K562 (cell line): ENCODE results near the gene ARSJ. TPM values are rescaled to one million over a fixed set of nuclear protein-coding genes. Genes with fewer than 3 reads are reported as not detected.

Experiments
- ATAC-seq: fragments of 200-7000 bp; cut with Tn5 transposase; 3 replicates; pipeline ENCODE4 v1.9.1; 2020; ENCODE audit warnings: moderate library complexity
- BruUV-seq: library from RNA; stranded (reverse); fragments of 400-500 nt; replicated peaks from 2 replicates; lab custom pipeline; 2021; lab: Mats Ljungman, UMichigan
- CTCF ChIA-PET: fragments of 300-600 bp; formaldehyde crosslinking; extraction: SDS; loops from one replicate; lab custom pipeline; 2021; ENCODE audit warnings: low intra/inter-chr PET ratio; lab: Yijun Ruan, JAX
- POLR2A ChIA-PET: fragments of 300-600, 350-650 bp; sonication (Branson Sonifier 250); formaldehyde crosslinking; extraction: SDS; loops from one replicate; lab custom pipeline; 2021; ENCODE audit warnings: antibody characterized with exemption, inconsistent platforms; lab: Yijun Ruan, JAX
- DNase-seq, 4 experiments: peaks; one replicate each; pipeline versions ENCODE4 v3.0.0 to v3.0.0-alpha.2; 2011 to 2018; ENCODE audit warnings: low spot score in 3 of 4, mixed read lengths in 3 of 4; ENCODE audit errors: extremely low read depth in 1 of 4
- FAIRE-seq: peaks from 2 replicates; lab custom pipeline; 2011; peaks lifted over from hg19 to GRCh38; lab: Jason Lieb, UNC
- H2AFZ ChIP-seq: 2 replicates; pipeline ENCODE4 v1.6.0; 2011; ENCODE audit warnings: low read depth, low read length, control low read depth, inconsistent platforms
- H3K27ac ChIP-seq: fragments of 200-600 bp; 3 replicates; pipeline ENCODE4 v1.8.0; 2011; ENCODE audit warnings: low read depth, mild to moderate bottlenecking, control low read depth, inconsistent platforms, low read length, moderate library complexity, mixed read lengths; ENCODE audit errors: extremely low read depth
- H3K27me3 ChIP-seq, 2 experiments: fragments of 300-600 bp in 1 of 2; 2 replicates in 1 of 2; 3 replicates in 1 of 2; pipeline versions ENCODE4 v1.6.0 to v1.8.0; 2011; ENCODE audit warnings: inconsistent platforms in 2 of 2, low read length in 2 of 2, mild to moderate bottlenecking in 1 of 2, mixed read lengths in 1 of 2, moderate library complexity in 1 of 2; ENCODE audit not compliant: control insufficient read depth in 2 of 2, insufficient read depth in 2 of 2
- H3K36me3 ChIP-seq: fragments of 300-600 bp; 3 replicates; pipeline ENCODE4 v1.8.0; 2011; ENCODE audit warnings: mild to moderate bottlenecking, low read length, inconsistent platforms; ENCODE audit not compliant: control insufficient read depth, insufficient read depth
- H3K4me1 ChIP-seq, 2 experiments: fragments of 200-600 bp in 1 of 2; replicated peaks in 1 of 2; 2 replicates in 1 of 2; 3 replicates in 1 of 2; pipeline versions ENCODE4 v1.5.1 to v1.8.0; 2011; ENCODE audit warnings: inconsistent platforms in 2 of 2, low read length in 2 of 2, mild to moderate bottlenecking in 1 of 2, mixed read lengths in 1 of 2, moderate library complexity in 1 of 2; ENCODE audit not compliant: control insufficient read depth in 2 of 2, insufficient read depth in 2 of 2
- H3K4me2 ChIP-seq: 2 replicates; pipeline ENCODE4 v1.6.1; 2011; ENCODE audit warnings: low read length, control low read depth, inconsistent platforms, mixed read lengths; ENCODE audit not compliant: insufficient read depth
- H3K4me3 ChIP-seq: fragments of 200-600 bp; sonication (generic), shearing (Covaris generic); 2 replicates; pipeline ENCODE4 v1.5.1; 2016; ENCODE audit warnings: control low read depth, inconsistent platforms
- H3K79me2 ChIP-seq: fragments of 200-600 bp; 3 replicates; pipeline ENCODE4 v1.8.0; 2011; ENCODE audit warnings: low read length, inconsistent platforms; ENCODE audit not compliant: control insufficient read depth, insufficient read depth
- H3K9ac ChIP-seq, 2 experiments: 2 replicates each; pipeline versions ENCODE4 v1.6.0 to v1.6.1; 2011; ENCODE audit warnings: low read depth in 2 of 2, low read length in 2 of 2, control low read depth in 1 of 2, inconsistent platforms in 1 of 2, mild to moderate bottlenecking in 1 of 2, mixed read lengths in 1 of 2; ENCODE audit not compliant: insufficient read depth in 1 of 2
- H3K9me1 ChIP-seq: one replicate; pipeline ENCODE4 v1.6.0; 2011; ENCODE audit warnings: inconsistent platforms, mild to moderate bottlenecking, low read length, moderate library complexity; ENCODE audit not compliant: control insufficient read depth, insufficient read depth
- H3K9me3 ChIP-seq: replicated peaks from 2 replicates; pipeline ENCODE4 v1.5.1; 2011; ENCODE audit warnings: low read depth, low read length, inconsistent platforms; ENCODE audit not compliant: control insufficient read depth, insufficient read depth
- H4K20me1 ChIP-seq: replicated peaks from 2 replicates; pipeline ENCODE4 v1.6.1; 2011; ENCODE audit warnings: low read length, inconsistent platforms, mixed read lengths; ENCODE audit not compliant: control insufficient read depth, insufficient read depth
- DACH1 ChIP-seq: fragments of 450-650 bp; IDR thresholded peaks from 2 replicates; pipeline ENCODE4 v1.6.1; 2018; ENCODE audit not compliant: partially characterized antibody
- GTF2A2 ChIP-seq: IDR thresholded peaks from 2 replicates; pipeline ENCODE4 v1.6.1; 2016; ENCODE audit warnings: mild to moderate bottlenecking, missing genetic modification characterization, missing compliant biosample characterization
- GTF2E2 ChIP-seq: fragments of 200-800 bp; sonication (Bioruptor generic); IDR thresholded peaks from 2 replicates; pipeline ENCODE4 v1.6.1; 2016; ENCODE audit warnings: missing genetic modification characterization, missing compliant biosample characterization
- NFIC ChIP-seq: fragments of 450-650 bp; IDR thresholded peaks from 2 replicates; pipeline ENCODE4 v1.6.1; 2017; ENCODE audit warnings: mild to moderate bottlenecking, inconsistent platforms
- NKRF ChIP-seq: fragments of 450-650 bp; IDR thresholded peaks from 2 replicates; pipeline ENCODE4 v1.6.1; 2016; ENCODE audit warnings: borderline replicate concordance
- NR2F6 ChIP-seq: fragments of 450-650 bp; formaldehyde crosslinking; IDR thresholded peaks from 2 replicates; pipeline ENCODE4 v1.4.0; 2020; ENCODE audit warnings: mild to moderate bottlenecking
- RBFOX2 ChIP-seq: fragments of 200-400 bp; formaldehyde crosslinking; IDR thresholded peaks from 2 replicates; pipeline ENCODE4 v1.6.1; 2017; ENCODE audit warnings: low read depth, mild to moderate bottlenecking, low read length, moderate library complexity
- RUNX1 ChIP-seq: sonication (generic); IDR thresholded peaks from 2 replicates; pipeline ENCODE4 v1.6.1; 2016; ENCODE audit warnings: antibody characterized with exemption, low read depth
- SP1 ChIP-seq: sonication (generic); formaldehyde crosslinking; IDR thresholded peaks from 2 replicates; pipeline ENCODE4 v1.8.1; 2022; ENCODE audit warnings: mild to moderate bottlenecking, missing genetic modification reagents
- TAF15 ChIP-seq: fragments of 200-400 bp; formaldehyde crosslinking; IDR thresholded peaks from 2 replicates; pipeline ENCODE4 v1.6.1; 2017; ENCODE audit warnings: mild to moderate bottlenecking, low read depth, low read length, moderate library complexity
- TCF7L2 ChIP-seq: fragments of 150-350 bp; IDR thresholded peaks from 2 replicates; pipeline ENCODE4 v1.6.1; 2016; ENCODE audit warnings: low read depth, mild to moderate bottlenecking, low read length, moderate library complexity
- ZBTB17 ChIP-seq: fragments of 450-650 bp; formaldehyde crosslinking; IDR thresholded peaks from 2 replicates; pipeline ENCODE4 v1.4.0; 2020; ENCODE audit warnings: mild to moderate bottlenecking
- ZNF561 ChIP-seq: fragments of 450-650 bp; formaldehyde crosslinking; conservative IDR thresholded peaks from 2 replicates; pipeline ENCODE4 v1.4.0; 2020; ENCODE audit warnings: mild to moderate bottlenecking, moderate library complexity
- WGBS: fragments of 100-300 bp; shearing (Covaris generic); methylation state at CpG from one replicate; pipeline ENCODE4 v1.1.6; 2016; ENCODE audit warnings: low coverage, mixed read lengths; ENCODE audit not compliant: insufficient coverage; ENCODE audit errors: missing lambda C conversion rate; 5-methylcytosine and 5-hydroxymethylcytosine counted together
- in situ Hi-C: fragments of 300-500 bp; cut with MboI; formaldehyde crosslinking; loops from 4 replicates; pipeline ENCODE4 v1.15.0; 2018; ENCODE audit warnings: inconsistent platforms, mixed read lengths
- intact Hi-C: fragments of 100-400 bp; cut with micrococcal nuclease; formaldehyde crosslinking; loops from 2 replicates; pipeline ENCODE4 v1.14.2; 2022
- polyA plus RNA-seq, 8 experiments: library from polyadenylated mRNA; depleted of rRNA in 4 of 8; stranded (reverse) in 5 of 8; unstranded in 3 of 8; fragments of >200 nt; fragmentation: Nextera tagmentation in 2 of 8; fragmentation: Illumina TruSeq in 1 of 8; extraction: Ambion mirVana in 2 of 8; extraction: Trizol in 1 of 8; gene quantifications; 2 replicates each; pipeline versions ENCODE4 v1.2.1 to v1.2.3, GENCODE V29; 2011 to 2014; ENCODE audit warnings: inconsistent platforms in 1 of 8, missing spikeins in 1 of 8
- total RNA-seq, 7 experiments: library from RNA; depleted of rRNA in 6 of 7; stranded (reverse); fragments of >200 nt in 6 of 7; fragmentation: Illumina TruSeq in 2 of 7; extraction: Trizol in 2 of 7; gene quantifications; 2 replicates each; pipeline versions ENCODE4 v1.2.1 to v1.2.3, GENCODE V29; 2011 to 2021; ENCODE audit warnings: low replicate concordance in 1 of 7
- TF ChIP-seq, protein P1 (sequence below): fragments of 450-650 bp; formaldehyde crosslinking; IDR thresholded peaks from 2 replicates; pipeline ENCODE4 v1.4.0; 2022; ENCODE audit warnings: missing genetic modification characterization
- TF ChIP-seq, protein P2 (sequence below): fragments of 450-650 bp; IDR thresholded peaks from 2 replicates; pipeline ENCODE4 v1.7.1; 2018; ENCODE audit warnings: mild to moderate bottlenecking, low read depth; ENCODE audit not compliant: partially characterized antibody
- TF ChIP-seq, protein P3 (sequence below): fragments of 250-450 bp; sonication (Bioruptor Pico); IDR thresholded peaks from 2 replicates; pipeline ENCODE4 v1.5.0; 2022; ENCODE audit warnings: mild to moderate bottlenecking

ARSJ gene
- total and polyA plus RNA-seq, 9 of the 15 experiments (the other 6 are each of a cell fraction or from before 2014, with no cell fraction given): not detected

DNA sequence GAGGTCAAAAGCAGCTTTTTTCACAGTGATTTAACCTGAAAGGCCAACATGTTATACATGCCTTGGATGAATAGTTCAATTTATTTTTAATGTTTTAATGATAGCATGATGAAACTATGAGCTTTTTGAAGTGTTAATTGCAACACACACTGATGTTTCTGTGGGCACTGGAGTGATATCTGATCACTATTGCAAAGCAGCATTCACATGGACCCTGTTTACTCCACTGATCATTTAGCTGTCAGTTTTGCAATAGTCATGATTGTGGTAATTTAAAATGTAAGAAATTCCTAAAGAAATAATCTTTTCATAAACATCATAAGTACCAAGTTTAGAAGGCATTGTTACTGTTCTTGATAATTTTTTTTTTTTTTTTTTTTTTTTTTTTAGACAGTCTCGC lies 74.1 kb downstream of the ARSJ start:
- Histone ChIP-seq H3K9me3 (no peaks in the 10 kb centered on the region), H3K9me1 (no peaks in the 10 kb centered on the region), H3K9ac (no peak overlapping the region), H3K79me2 (no peaks in the 10 kb centered on the region), H3K27me3 (no peaks in the 10 kb centered on the region), H3K4me2 (no peak overlapping the region), H4K20me1 (no peaks in the 10 kb centered on the region), H3K4me3 (no peak overlapping the region), H3K36me3 (no peaks in the 10 kb centered on the region; the same call in 2 of the 3 replicates), H3K4me1 (no peaks in the 10 kb centered on the region), H2AFZ (no peak overlapping the region), H3K27ac (no peak overlapping the region)
- ATAC-seq: no peak
- ChIA-PET POLR2A (no interaction called here), CTCF (no interaction called here)
- intact Hi-C loops: no loop called here
- in situ Hi-C loops: no loop called here
- WGBS: 0% methylated on average over 1 of the region's 1 CpG
- no peak for FAIRE-seq
- BruUV-seq: no TSS peak
- no peak for DNase-seq
- TF ChIP-seq, protein P1, sequence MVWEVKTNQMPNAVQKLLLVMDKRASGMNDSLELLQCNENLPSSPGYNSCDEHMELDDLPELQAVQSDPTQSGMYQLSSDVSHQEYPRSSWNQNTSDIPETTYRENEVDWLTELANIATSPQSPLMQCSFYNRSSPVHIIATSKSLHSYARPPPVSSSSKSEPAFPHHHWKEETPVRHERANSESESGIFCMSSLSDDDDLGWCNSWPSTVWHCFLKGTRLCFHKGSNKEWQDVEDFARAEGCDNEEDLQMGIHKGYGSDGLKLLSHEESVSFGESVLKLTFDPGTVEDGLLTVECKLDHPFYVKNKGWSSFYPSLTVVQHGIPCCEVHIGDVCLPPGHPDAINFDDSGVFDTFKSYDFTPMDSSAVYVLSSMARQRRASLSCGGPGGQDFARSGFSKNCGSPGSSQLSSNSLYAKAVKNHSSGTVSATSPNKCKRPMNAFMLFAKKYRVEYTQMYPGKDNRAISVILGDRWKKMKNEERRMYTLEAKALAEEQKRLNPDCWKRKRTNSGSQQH (CRISPR knock-in tag): no peak
- TF ChIP-seq GTF2E2 (tag) (no peak), TAF15 (no peak), NR2F6 (no peak), ZBTB17 (CRISPR knock-in tag) (no peak), NFIC (no peak), DACH1 (no peak), RBFOX2 (no peak), ZNF561 (no peak), RUNX1 (no peak), NKRF (no peak), TCF7L2 (no peak), SP1 (CRISPR knock-in tag) (no peak), GTF2A2 (tag) (no peak)
- TF ChIP-seq, protein P2, sequence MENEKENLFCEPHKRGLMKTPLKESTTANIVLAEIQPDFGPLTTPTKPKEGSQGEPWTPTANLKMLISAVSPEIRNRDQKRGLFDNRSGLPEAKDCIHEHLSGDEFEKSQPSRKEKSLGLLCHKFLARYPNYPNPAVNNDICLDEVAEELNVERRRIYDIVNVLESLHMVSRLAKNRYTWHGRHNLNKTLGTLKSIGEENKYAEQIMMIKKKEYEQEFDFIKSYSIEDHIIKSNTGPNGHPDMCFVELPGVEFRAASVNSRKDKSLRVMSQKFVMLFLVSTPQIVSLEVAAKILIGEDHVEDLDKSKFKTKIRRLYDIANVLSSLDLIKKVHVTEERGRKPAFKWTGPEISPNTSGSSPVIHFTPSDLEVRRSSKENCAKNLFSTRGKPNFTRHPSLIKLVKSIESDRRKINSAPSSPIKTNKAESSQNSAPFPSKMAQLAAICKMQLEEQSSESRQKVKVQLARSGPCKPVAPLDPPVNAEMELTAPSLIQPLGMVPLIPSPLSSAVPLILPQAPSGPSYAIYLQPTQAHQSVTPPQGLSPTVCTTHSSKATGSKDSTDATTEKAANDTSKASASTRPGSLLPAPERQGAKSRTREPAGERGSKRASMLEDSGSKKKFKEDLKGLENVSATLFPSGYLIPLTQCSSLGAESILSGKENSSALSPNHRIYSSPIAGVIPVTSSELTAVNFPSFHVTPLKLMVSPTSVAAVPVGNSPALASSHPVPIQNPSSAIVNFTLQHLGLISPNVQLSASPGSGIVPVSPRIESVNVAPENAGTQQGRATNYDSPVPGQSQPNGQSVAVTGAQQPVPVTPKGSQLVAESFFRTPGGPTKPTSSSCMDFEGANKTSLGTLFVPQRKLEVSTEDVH: no peak
- TF ChIP-seq, protein P3, sequence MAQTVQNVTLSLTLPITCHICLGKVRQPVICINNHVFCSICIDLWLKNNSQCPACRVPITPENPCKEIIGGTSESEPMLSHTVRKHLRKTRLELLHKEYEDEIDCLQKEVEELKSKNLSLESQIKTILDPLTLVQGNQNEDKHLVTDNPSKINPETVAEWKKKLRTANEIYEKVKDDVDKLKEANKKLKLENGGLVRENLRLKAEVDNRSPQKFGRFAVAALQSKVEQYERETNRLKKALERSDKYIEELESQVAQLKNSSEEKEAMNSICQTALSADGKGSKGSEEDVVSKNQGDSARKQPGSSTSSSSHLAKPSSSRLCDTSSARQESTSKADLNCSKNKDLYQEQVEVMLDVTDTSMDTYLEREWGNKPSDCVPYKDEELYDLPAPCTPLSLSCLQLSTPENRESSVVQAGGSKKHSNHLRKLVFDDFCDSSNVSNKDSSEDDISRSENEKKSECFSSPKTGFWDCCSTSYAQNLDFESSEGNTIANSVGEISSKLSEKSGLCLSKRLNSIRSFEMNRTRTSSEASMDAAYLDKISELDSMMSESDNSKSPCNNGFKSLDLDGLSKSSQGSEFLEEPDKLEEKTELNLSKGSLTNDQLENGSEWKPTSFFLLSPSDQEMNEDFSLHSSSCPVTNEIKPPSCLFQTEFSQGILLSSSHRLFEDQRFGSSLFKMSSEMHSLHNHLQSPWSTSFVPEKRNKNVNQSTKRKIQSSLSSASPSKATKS (CRISPR knock-in tag): no peak
